ENCODE results near the gene TIGD1. TPM values are rescaled to one million over a fixed set of nuclear protein-coding genes. Genes with fewer than 3 reads are reported as not detected.

TIGD1 gene
- total RNA-seq, 1 donor from 2014 or later, result 12.0 TPM

GRCh38 chr2:232521098-232521497 is 29.3 kb downstream of the TIGD1 start:
- Mint-ChIP-seq H3K4me3 (ENCODE audit: low read depth) (no peak overlapping the region), H3K9me3 (ENCODE audit: low read depth) (no peaks in the 10 kb centered on the region), H3K36me3 (ENCODE audit: insufficient read depth) (no peaks in the 10 kb centered on the region), H3K27me3 (peaks cover 52% of the 10 kb centered on the region), H3K27ac (no peak overlapping the region), H3K4me1 (ENCODE audit: low read depth) (peaks cover 1% of the 10 kb centered on the region)
- no peak for DNase-seq (ENCODE audit: low spot score, unreplicated experiment)
- TF ChIP-seq, protein P1, sequence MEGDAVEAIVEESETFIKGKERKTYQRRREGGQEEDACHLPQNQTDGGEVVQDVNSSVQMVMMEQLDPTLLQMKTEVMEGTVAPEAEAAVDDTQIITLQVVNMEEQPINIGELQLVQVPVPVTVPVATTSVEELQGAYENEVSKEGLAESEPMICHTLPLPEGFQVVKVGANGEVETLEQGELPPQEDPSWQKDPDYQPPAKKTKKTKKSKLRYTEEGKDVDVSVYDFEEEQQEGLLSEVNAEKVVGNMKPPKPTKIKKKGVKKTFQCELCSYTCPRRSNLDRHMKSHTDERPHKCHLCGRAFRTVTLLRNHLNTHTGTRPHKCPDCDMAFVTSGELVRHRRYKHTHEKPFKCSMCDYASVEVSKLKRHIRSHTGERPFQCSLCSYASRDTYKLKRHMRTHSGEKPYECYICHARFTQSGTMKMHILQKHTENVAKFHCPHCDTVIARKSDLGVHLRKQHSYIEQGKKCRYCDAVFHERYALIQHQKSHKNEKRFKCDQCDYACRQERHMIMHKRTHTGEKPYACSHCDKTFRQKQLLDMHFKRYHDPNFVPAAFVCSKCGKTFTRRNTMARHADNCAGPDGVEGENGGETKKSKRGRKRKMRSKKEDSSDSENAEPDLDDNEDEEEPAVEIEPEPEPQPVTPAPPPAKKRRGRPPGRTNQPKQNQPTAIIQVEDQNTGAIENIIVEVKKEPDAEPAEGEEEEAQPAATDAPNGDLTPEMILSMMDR (IDR thresholded peaks at IDR 0.05; ENCODE audit: unreplicated experiment), result no peak

DNA sequence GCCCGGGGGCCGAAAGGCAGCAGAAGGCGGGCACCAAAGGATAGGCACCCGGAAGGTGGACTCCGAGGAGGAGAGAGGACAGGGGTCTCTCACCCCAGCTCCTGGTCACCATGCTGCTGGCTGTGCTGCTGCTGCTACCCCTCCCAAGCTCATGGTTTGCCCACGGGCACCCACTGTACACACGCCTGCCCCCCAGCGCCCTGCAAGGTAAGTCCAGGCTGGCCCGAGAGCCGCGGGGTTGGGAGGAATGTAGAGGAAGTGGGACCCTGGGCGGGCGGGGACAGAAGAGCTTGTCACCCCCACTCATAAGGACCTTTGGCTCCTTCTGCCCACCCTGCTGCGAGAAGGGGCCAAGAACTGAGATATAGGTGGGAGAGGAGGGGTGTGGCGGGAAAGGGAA is 29.9 kb downstream of the TIGD1 start:
- TF ChIP-seq, protein P1 (IDR thresholded peaks at IDR 0.05; ENCODE audit: unreplicated experiment), result no peak
- H3K27ac Mint-ChIP-seq, result no peak overlapping the region
- H3K4me1 Mint-ChIP-seq (ENCODE audit: low read depth), result peaks cover 1% of the 10 kb centered on the region
- H3K36me3 Mint-ChIP-seq (ENCODE audit: insufficient read depth), result no peaks in the 10 kb centered on the region
- no peak overlapping the region for H3K4me3 Mint-ChIP-seq (ENCODE audit: low read depth)
- no peaks in the 10 kb centered on the region for H3K9me3 Mint-ChIP-seq (ENCODE audit: low read depth)
- DNase-seq (ENCODE audit: low spot score, unreplicated experiment), result no peak
- H3K27me3 Mint-ChIP-seq, result peaks cover 56% of the 10 kb centered on the region

- DNase-seq (ENCODE audit: low spot score, unreplicated experiment), result no peak
- no peaks in the 10 kb centered on the region for H3K36me3 Mint-ChIP-seq (ENCODE audit: insufficient read depth)
- peaks cover 58% of the 10 kb centered on the region for H3K27me3 Mint-ChIP-seq
- no peak within 1 kb of the TSS for H3K27ac Mint-ChIP-seq
- H3K9me3 Mint-ChIP-seq (ENCODE audit: low read depth), result no peaks in the 10 kb centered on the region
- no peak within 1 kb of the TSS for H3K4me3 Mint-ChIP-seq (ENCODE audit: low read depth)
- peaks cover 1% of the 10 kb centered on the region for H3K4me1 Mint-ChIP-seq (ENCODE audit: low read depth)
- TF ChIP-seq, protein P1 (IDR thresholded peaks at IDR 0.05; ENCODE audit: unreplicated experiment), result no peak
Measured at GRCh38 chr2:232519581-232520438, 30.5 kb downstream of the TIGD1 start, which contains the start of gene PRSS56. PRSS56 (plus strand) TSS chr2:232520388; CDS start chr2:232520599, 211 bp downstream.

- H3K4me3 Mint-ChIP-seq (ENCODE audit: low read depth), result no peak overlapping the region
- H3K27ac Mint-ChIP-seq, result no peak overlapping the region
- H3K9me3 Mint-ChIP-seq (ENCODE audit: low read depth), result no peaks in the 10 kb centered on the region
- H3K4me1 Mint-ChIP-seq (ENCODE audit: low read depth), result peaks cover 1% of the 10 kb centered on the region
- no peak for DNase-seq (ENCODE audit: low spot score, unreplicated experiment)
- H3K36me3 Mint-ChIP-seq (ENCODE audit: insufficient read depth), result no peaks in the 10 kb centered on the region
- TF ChIP-seq, protein P1 (IDR thresholded peaks at IDR 0.05; ENCODE audit: unreplicated experiment), result no peak
- peaks cover 58% of the 10 kb centered on the region for H3K27me3 Mint-ChIP-seq
Measured at GRCh38 chr2:232518844-232519243, 31.5 kb downstream of the TIGD1 start.

DNA sequence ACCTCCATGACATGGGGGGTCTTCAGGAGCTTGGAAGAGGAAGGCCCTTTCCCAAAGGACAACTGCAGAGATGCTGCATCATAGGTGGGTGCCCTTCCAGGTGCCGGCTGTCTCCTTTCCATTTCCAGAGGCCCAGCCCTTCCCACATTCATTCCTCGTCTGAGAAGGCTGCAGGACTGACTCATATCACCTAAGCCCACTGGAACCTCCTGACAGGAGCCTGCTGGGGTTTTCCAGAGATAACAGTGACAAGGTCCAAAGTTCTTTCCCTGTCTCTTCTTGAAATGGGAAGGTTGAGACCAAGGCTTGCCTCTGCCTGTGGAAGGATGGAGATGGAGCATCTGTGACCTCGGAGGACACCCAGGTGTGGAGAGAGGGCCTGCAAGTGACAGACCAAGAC is 33.8 kb downstream of the TIGD1 start:
- Mint-ChIP-seq H3K36me3 (ENCODE audit: insufficient read depth) (no peaks in the 10 kb centered on the region), H3K27me3 (peaks cover 57% of the 10 kb centered on the region), H3K9me3 (ENCODE audit: low read depth) (no peaks in the 10 kb centered on the region), H3K4me1 (ENCODE audit: low read depth) (peaks cover 1% of the 10 kb centered on the region), H3K27ac (no peak overlapping the region), H3K4me3 (ENCODE audit: low read depth) (no peak overlapping the region)
- DNase-seq (ENCODE audit: low spot score, unreplicated experiment), result no peak
- TF ChIP-seq, protein P1 (IDR thresholded peaks at IDR 0.05; ENCODE audit: unreplicated experiment), result no peak

Measured in progenitor cell of endocrine pancreas (in vitro differentiated cells).